GM12878 (cell line): ENCODE results near the gene ZNF436. TPM values are rescaled to one million over a fixed set of nuclear protein-coding genes. Genes with fewer than 3 reads are reported as not detected.
"Not testable (repeated sequence)": the region's sequence is repeated elsewhere in the genome, so short reads cannot be mapped to it uniquely, and the experiment has no call there.

ENCODE experiments used
- ATAC-seq: fragments of 200-7000 bp; cut with Tn5 transposase; 3 replicates; pipeline ENCODE4 v1.9.1; 2020; ENCODE audit warnings: mild to moderate bottlenecking, moderate library complexity
- BruUV-seq: library from RNA; stranded (reverse); fragments of 400-500 nt; replicated peaks from 2 replicates; lab custom pipeline; 2021; lab: Mats Ljungman, UMichigan
- CTCF ChIA-PET: fragments of 300-600 bp; sonication (Branson Sonifier 250); formaldehyde crosslinking; extraction: SDS; loops from one replicate; lab custom pipeline; 2021; ENCODE audit warnings: inconsistent platforms; lab: Yijun Ruan, JAX
- POLR2A ChIA-PET: fragments of 350-600 bp; formaldehyde crosslinking; extraction: SDS; loops from one replicate; lab custom pipeline; 2021; ENCODE audit warnings: inconsistent platforms; lab: Charles Lee
- RAD21 ChIA-PET: fragments of 300-600 bp; sonication (Branson Sonifier 250); formaldehyde crosslinking; loops from one replicate; lab custom pipeline; 2023; ENCODE audit warnings: antibody characterized with exemption; ENCODE audit not compliant: unreplicated experiment; lab: Charles Lee
- SMC1A ChIA-PET: fragments of 300-600 bp; sonication (Branson Sonifier 250); formaldehyde crosslinking; loops from one replicate; lab custom pipeline; 2023; ENCODE audit not compliant: unreplicated experiment, uncharacterized antibody; lab: Charles Lee
- DNase-seq: peaks from one replicate; pipeline ENCODE4 v3.0.0-alpha.2; 2011; ENCODE audit warnings: low read depth, low spot score
- FAIRE-seq: peaks from 3 replicates; lab custom pipeline; 2011; peaks lifted over from hg19 to GRCh38; lab: Jason Lieb, UNC
- H2AFZ ChIP-seq: 2 replicates; pipeline ENCODE4 v1.6.0; 2011; ENCODE audit warnings: low read depth, low read length, control low read depth; ENCODE audit not compliant: control insufficient read depth
- H3K27ac ChIP-seq: 2 replicates; pipeline ENCODE4 v1.5.1; 2011; ENCODE audit warnings: control low read depth; ENCODE audit not compliant: control insufficient read depth, insufficient read depth
- H3K27me3 ChIP-seq, 2 experiments: replicated peaks in 1 of 2; 2 replicates each; pipeline versions ENCODE4 v1.6.0 to v1.6.1; 2011; ENCODE audit warnings: low read length in 1 of 2; ENCODE audit not compliant: control insufficient read depth in 2 of 2, insufficient read depth in 2 of 2
- H3K36me3 ChIP-seq, 2 experiments: 2 replicates each; pipeline ENCODE4 v1.5.1; 2011; ENCODE audit warnings: low read length in 1 of 2; ENCODE audit not compliant: control insufficient read depth in 2 of 2, insufficient read depth in 2 of 2
- H3K4me1 ChIP-seq: 2 replicates; pipeline ENCODE4 v1.6.1; 2011; ENCODE audit warnings: mild to moderate bottlenecking, low read length, moderate library complexity, mixed read lengths; ENCODE audit not compliant: control insufficient read depth, insufficient read depth
- H3K4me2 ChIP-seq: 2 replicates; pipeline ENCODE4 v1.6.0; 2011; ENCODE audit warnings: control low read depth; ENCODE audit not compliant: control insufficient read depth, insufficient read depth
- H3K4me3 ChIP-seq: fragments of 200-600 bp; sonication (generic); 2 replicates; pipeline ENCODE4 v1.5.1; 2016
- H3K79me2 ChIP-seq: 2 replicates; pipeline ENCODE4 v1.6.0; 2011; ENCODE audit warnings: low read length; ENCODE audit not compliant: control insufficient read depth, insufficient read depth
- H3K9ac ChIP-seq: 2 replicates; pipeline ENCODE4 v1.8.0; 2011; ENCODE audit warnings: low read length, control low read depth, mixed read lengths; ENCODE audit not compliant: control insufficient read depth, insufficient read depth
- H3K9me3 ChIP-seq: replicated peaks from 3 replicates; pipeline ENCODE4 v1.5.1; 2011; ENCODE audit warnings: mild to moderate bottlenecking, low read length; ENCODE audit not compliant: control insufficient read depth, insufficient read depth
- H4K20me1 ChIP-seq: 2 replicates; pipeline ENCODE4 v1.6.0; 2011; ENCODE audit not compliant: control insufficient read depth, insufficient read depth
- HDGF ChIP-seq: fragments of 450-650 bp; IDR thresholded peaks from 2 replicates; pipeline ENCODE4 v1.6.1; 2016; ENCODE audit warnings: antibody characterized with exemption
- ZSCAN29 ChIP-seq: fragments of 450-650 bp; IDR thresholded peaks from 2 replicates; pipeline ENCODE4 v1.6.1; 2017; ENCODE audit warnings: mild to moderate bottlenecking, moderate library complexity
- WGBS: methylation state at CpG from one replicate; pipeline ENCODE4 v1.1.6; 2016; ENCODE audit warnings: low lambda C conversion rate; ENCODE audit not compliant: insufficient replicate concordance, insufficient coverage; ENCODE audit errors: missing lambda C conversion rate; 5-methylcytosine and 5-hydroxymethylcytosine counted together
- in situ Hi-C: fragments of 300-500 bp; cut with MboI; formaldehyde crosslinking; loops from 9 replicates; pipeline ENCODE4 v1.14.3; 2018; ENCODE audit warnings: mixed read lengths
- intact Hi-C: fragments of 100-400 bp; cut with micrococcal nuclease; formaldehyde crosslinking; loops from one replicate; pipeline ENCODE4 v1.14.2; 2022; ENCODE audit not compliant: unreplicated experiment
- polyA plus RNA-seq, 11 experiments: library from polyadenylated mRNA; depleted of rRNA in 4 of 11; unstranded in 6 of 11; stranded (reverse) in 5 of 11; fragments of >200 nt; fragmentation: Nextera tagmentation in 4 of 11; fragmentation: Illumina TruSeq in 1 of 11; extraction: Ambion mirVana in 4 of 11; extraction: Trizol in 1 of 11; gene quantifications; 1 replicate in 1 of 11; 2 replicates in 10 of 11; pipeline versions ENCODE4 v1.2.1 to v1.2.3, GENCODE V29; 2011 to 2016; ENCODE audit warnings: inconsistent platforms in 2 of 11, missing spikeins in 2 of 11, low read depth in 1 of 11
- total RNA-seq, 4 experiments: library from RNA; depleted of rRNA in 3 of 4; stranded (reverse); fragments of >200 nt in 3 of 4; fragmentation: Illumina TruSeq in 1 of 4; extraction: Trizol in 1 of 4; gene quantifications; 2 replicates each; pipeline versions ENCODE4 v1.2.1 to v1.2.3, GENCODE V29; 2013 to 2021
- TF ChIP-seq, protein P1 (sequence below): IDR thresholded peaks from 2 replicates; pipeline ENCODE4 v1.6.1; 2011; ENCODE audit warnings: borderline replicate concordance, low read depth, mild to moderate bottlenecking, moderate library complexity, low read length; ENCODE audit not compliant: insufficient read depth, poor library complexity, severe bottlenecking

Gene ZNF436
- total and polyA plus RNA-seq, 10 of the 15 experiments (the other 5 are each of a cell fraction or from before 2014, with no cell fraction given): 0.85 to 4.7 (median 3.0) TPM

DNA sequence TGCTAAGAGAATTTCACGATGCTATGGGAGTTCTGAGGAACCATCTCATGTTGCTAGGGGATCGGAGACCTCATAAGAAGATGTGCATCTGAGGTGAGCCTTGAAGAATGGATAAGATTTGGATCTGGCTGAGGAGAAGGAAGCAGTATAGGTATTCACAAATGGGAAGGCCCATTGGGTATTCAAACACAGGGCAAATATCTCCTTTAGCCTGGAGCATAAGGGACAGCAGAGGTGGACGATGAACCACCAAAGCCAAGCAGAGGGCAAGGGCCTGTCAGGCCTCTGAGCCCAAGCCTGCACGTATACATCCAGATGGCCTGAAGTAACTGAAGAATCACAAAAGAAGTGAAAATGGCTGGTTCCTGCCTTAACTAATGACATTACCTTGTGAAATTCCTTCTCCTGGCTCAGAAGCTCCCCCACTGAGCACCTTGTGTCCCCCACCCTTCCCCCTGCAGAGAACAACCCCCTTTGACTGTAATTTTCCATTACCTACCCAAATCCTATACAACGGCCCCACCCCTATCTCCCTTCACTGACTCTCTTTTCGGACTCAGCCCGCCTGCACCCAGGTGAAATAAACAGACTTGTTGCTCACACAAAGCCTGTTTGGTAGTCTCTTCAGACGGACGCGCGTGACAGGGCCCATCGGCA, 4.6 kb upstream of the ZNF436 start:
- ATAC-seq, in situ Hi-C loops, SMC1A ChIA-PET, H2AFZ ChIP-seq, H3K4me3 ChIP-seq, FAIRE-seq, H3K79me2 ChIP-seq, H3K9ac ChIP-seq, BruUV-seq, H3K27ac ChIP-seq, H3K4me1 ChIP-seq, H3K4me2 ChIP-seq, H3K36me3 ChIP-seq, RAD21 ChIA-PET, H4K20me1 ChIP-seq, intact Hi-C loops, H3K9me3 ChIP-seq, H3K27me3 ChIP-seq, DNase-seq: not testable (repeated sequence)
- ChIA-PET POLR2A (interaction anchor here (1.1 kb wide), 1 partner anchor 30 kb away, joined by 4 read pairs; the partner anchor contains the start of gene HNRNPR), CTCF (interaction anchor here (0.6 kb wide), 1 partner anchor 187 kb away, joined by 3 read pairs; no protein-coding TSS in a partner anchor)
- 80% methylated on average over 12 of the region's 12 CpGs for WGBS

DNA sequence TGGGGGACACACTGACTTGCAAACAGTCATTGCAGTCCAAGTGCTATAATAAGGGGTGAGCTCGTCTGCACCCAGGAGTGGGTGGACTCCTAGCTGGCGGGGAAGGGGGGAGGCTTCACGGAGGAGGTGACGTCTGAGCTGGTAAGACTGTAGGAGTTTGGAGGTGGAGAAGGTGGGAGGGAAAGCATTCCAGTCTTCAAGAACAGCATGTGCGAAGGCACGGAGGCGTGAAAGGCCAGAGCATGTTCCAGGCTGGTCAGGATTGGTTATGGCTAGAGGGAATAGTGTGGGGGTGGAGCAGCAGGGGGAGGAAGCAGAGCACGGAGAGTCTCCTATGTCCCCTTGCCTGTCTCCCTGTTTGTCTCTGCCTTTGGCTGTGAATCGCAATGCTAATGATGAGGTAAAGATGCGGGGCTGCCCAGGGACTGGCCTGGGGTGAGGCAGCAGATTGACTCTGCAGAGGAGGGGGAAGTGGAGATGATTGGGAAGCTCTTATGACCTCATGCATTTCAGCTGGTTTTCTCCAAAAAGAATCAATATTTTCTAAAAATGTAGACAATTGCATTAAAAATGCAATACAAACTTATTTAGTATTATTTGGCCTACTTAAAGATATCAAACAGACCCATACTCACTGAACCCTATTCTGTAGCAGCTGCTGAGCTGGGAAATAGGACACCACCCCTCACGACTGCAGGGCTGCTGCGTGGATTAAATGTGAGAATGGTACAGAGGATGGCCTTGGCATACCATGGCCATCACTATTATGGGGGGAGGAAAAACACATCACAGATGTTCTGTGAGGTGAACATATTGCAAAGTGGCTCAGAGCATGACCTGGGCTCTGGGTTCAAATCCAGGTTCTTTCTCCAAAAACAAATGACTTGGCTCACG, 2.6 kb upstream of the ZNF436 start:
- Histone ChIP-seq H4K20me1 (no peaks in the 10 kb centered on the region), H3K36me3 (no peaks in the 10 kb centered on the region), H3K4me1 (no peaks in the 10 kb centered on the region), H2AFZ (no peak overlapping the region), H3K9ac (no peak overlapping the region), H3K4me2 (no peak overlapping the region), H3K4me3 (no peak overlapping the region), H3K9me3 (no peaks in the 10 kb centered on the region), H3K79me2 (peaks cover 2% of the 10 kb centered on the region; the same call in 1 of the 2 replicates), H3K27me3 (no peaks in the 10 kb centered on the region), H3K27ac (no peak overlapping the region)
- TF ChIP-seq HDGF (no peak), ZSCAN29 (no peak)
- TF ChIP-seq, protein P1, sequence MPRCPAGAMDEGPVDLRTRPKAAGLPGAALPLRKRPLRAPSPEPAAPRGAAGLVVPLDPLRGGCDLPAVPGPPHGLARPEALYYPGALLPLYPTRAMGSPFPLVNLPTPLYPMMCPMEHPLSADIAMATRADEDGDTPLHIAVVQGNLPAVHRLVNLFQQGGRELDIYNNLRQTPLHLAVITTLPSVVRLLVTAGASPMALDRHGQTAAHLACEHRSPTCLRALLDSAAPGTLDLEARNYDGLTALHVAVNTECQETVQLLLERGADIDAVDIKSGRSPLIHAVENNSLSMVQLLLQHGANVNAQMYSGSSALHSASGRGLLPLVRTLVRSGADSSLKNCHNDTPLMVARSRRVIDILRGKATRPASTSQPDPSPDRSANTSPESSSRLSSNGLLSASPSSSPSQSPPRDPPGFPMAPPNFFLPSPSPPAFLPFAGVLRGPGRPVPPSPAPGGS: no peak
- ChIA-PET SMC1A (no interaction called here), POLR2A (no interaction called here), CTCF (no interaction called here), RAD21 (no interaction called here)
- no TSS peak for BruUV-seq
- DNase-seq (no peak), ATAC-seq (no peak), FAIRE-seq (no peak)
- intact Hi-C loops: no loop called here
- 81% methylated on average over 13 of the region's 13 CpGs for WGBS
- in situ Hi-C loops: no loop called here
